Lung (tissue), 12 donors: Measurements from ENCODE around the gene SLC24A5. TPM values are rescaled to one million over a fixed set of nuclear protein-coding genes. Genes with fewer than 3 reads are reported as not detected.

Source experiments
- ATAC-seq: fragments of 200-7000 bp; cut with Tn5 transposase; one replicate; pipeline ENCODE4 v1.9.1; 2020; ENCODE audit warnings: moderate number of reproducible peaks; ENCODE audit not compliant: insufficient read depth, low FRiP score
- DNase-seq, 3 donors: peaks; one replicate each; pipeline ENCODE4 v3.0.0-alpha.2; 2013 to 2017
- H3K27ac ChIP-seq, 2 donors: one replicate each; pipeline ENCODE4 v1.5.1; 2013; ENCODE audit warnings: mild to moderate bottlenecking in 2 of 2, moderate library complexity in 2 of 2, control low read depth in 1 of 2, inconsistent platforms in 1 of 2, low read depth in 1 of 2, low read length in 1 of 2
- H3K27me3 ChIP-seq, 3 donors: one replicate each; pipeline ENCODE4 v1.5.1; 2013; ENCODE audit warnings: low read length in 2 of 3; ENCODE audit not compliant: control insufficient read depth in 3 of 3, insufficient read depth in 3 of 3
- H3K36me3 ChIP-seq, 4 donors: one replicate each; pipeline ENCODE4 v1.5.1; 2013; ENCODE audit warnings: low read length in 4 of 4, mild to moderate bottlenecking in 1 of 4, moderate library complexity in 1 of 4; ENCODE audit not compliant: control insufficient read depth in 4 of 4, insufficient read depth in 4 of 4
- H3K4me1 ChIP-seq, 5 donors: one replicate each; pipeline ENCODE4 v1.5.1; 2013; ENCODE audit warnings: low read length in 5 of 5, mild to moderate bottlenecking in 2 of 5, moderate library complexity in 1 of 5; ENCODE audit not compliant: control insufficient read depth in 5 of 5, insufficient read depth in 5 of 5
- H3K4me3 ChIP-seq: one replicate; pipeline ENCODE4 v1.5.1; 2013; ENCODE audit warnings: mild to moderate bottlenecking, control low read depth, moderate library complexity
- H3K9ac ChIP-seq, 2 donors: one replicate each; pipeline ENCODE4 v1.5.1; 2013; ENCODE audit warnings: low read length in 2 of 2, control low read depth in 1 of 2; ENCODE audit not compliant: insufficient read depth in 1 of 2
- H3K9me3 ChIP-seq, 4 donors: one replicate each; pipeline ENCODE4 v1.5.1; 2013; ENCODE audit warnings: low read length in 3 of 4, mild to moderate bottlenecking in 1 of 4, moderate library complexity in 1 of 4; ENCODE audit not compliant: control insufficient read depth in 4 of 4, insufficient read depth in 3 of 4
- CTCF ChIP-seq: IDR thresholded peaks from 2 replicates; pipeline ENCODE4 v1.5.1; 2012; ENCODE audit warnings: mild to moderate bottlenecking; ENCODE audit errors: control extremely low read depth, extremely low read depth
- WGBS, 2 donors: extraction: QIAGEN DNeasy Blood & Tissue Kit; methylation state at CpG; one replicate each; pipeline ENCODE4 v1.1.7; 2013; 5-methylcytosine and 5-hydroxymethylcytosine counted together
- polyA plus RNA-seq, 2 donors: library from polyadenylated mRNA; stranded (reverse); fragments of 200-250 nt; gene quantifications; one replicate each; pipeline ENCODE4 v1.2.1, GENCODE V29; 2013
- total RNA-seq, 2 donors: library from RNA; depleted of rRNA in 1 of 2; stranded (reverse); fragments of >200 nt in 1 of 2; gene quantifications; one replicate each; pipeline ENCODE4 v1.2.1, GENCODE V29; 2014 to 2021
- donor health status: control.
- donor health status: control.
- donor health status: Bipolar disorder and iron deficiency.
- donor health status: healthy.
- donor health status: DM: yes; HTN: yes; CAD: no.

SLC24A5 gene
- total and polyA plus RNA-seq, 4 donors, result 0.05 to 0.10 TPM; not detected in 2

GRCh38 chr15:48096355-48096786 lies 24.4 kb upstream of the SLC24A5 start:
- 79 to 85% methylated on average over 4 of the region's 4 CpGs for WGBS, 2 donors
- no peak for DNase-seq
- no peak for TF ChIP-seq CTCF
- no peak overlapping the region for H3K9ac ChIP-seq
- no peak overlapping the region for H3K4me3 ChIP-seq
- no peaks in the 10 kb centered on the region for H3K9me3 ChIP-seq
- H3K27me3 ChIP-seq, result no peaks in the 10 kb centered on the region
- ATAC-seq, result no peak
- H3K36me3 ChIP-seq, result no peaks in the 10 kb centered on the region
- peaks cover 0 to under 1% (median 0%) of the 10 kb centered on the region in 5 donors for H3K4me1 ChIP-seq
- no peak overlapping the region for H3K27ac ChIP-seq

DNA sequence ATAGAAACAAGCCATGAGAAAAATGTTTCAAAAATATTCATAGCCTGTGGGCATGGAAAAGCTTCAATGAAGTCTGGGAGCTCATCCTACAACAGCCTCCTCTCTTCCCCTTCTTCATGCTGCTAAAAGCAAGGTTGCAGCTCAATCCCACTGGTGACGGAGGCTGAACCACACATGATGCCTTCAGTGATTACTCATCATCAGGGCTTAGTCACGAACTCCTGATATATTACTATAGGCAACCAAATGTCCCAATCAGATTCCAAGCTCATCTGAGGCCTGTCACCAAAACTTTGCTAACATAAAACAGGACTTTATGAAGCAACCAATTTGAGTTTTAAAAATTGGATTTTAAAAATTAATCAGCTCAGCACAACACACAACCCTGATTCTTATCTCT lies 24.0 kb upstream of the SLC24A5 start:
- H3K4me1 ChIP-seq, result no peaks in the 10 kb centered on the region
- H3K27ac ChIP-seq, result no peak overlapping the region
- no peaks in the 10 kb centered on the region for H3K27me3 ChIP-seq
- DNase-seq (no peak), ATAC-seq (no peak)
- no peak overlapping the region for H3K4me3 ChIP-seq
- no peak for TF ChIP-seq CTCF
- no peaks in the 10 kb centered on the region for H3K9me3 ChIP-seq
- no peaks in the 10 kb centered on the region for H3K36me3 ChIP-seq
- H3K9ac ChIP-seq, result no peak overlapping the region
- 80 to 92% methylated on average over 2 of the region's 2 CpGs for WGBS, 2 donors

GRCh38 chr15:48097264-48097663 lies 23.5 kb upstream of the SLC24A5 start:
- ATAC-seq, result no peak
- TF ChIP-seq CTCF, result no peak
- no peak overlapping the region for H3K4me3 ChIP-seq
- H3K9ac ChIP-seq, result no peak overlapping the region
- no peak for DNase-seq
- WGBS, 2 donors, result 76 to 82% methylated on average over 2 of the region's 2 CpGs
- no peaks in the 10 kb centered on the region for H3K27me3 ChIP-seq
- no peaks in the 10 kb centered on the region for H3K4me1 ChIP-seq
- H3K9me3 ChIP-seq, result no peaks in the 10 kb centered on the region
- no peak overlapping the region for H3K27ac ChIP-seq
- H3K36me3 ChIP-seq, result no peaks in the 10 kb centered on the region

DNA sequence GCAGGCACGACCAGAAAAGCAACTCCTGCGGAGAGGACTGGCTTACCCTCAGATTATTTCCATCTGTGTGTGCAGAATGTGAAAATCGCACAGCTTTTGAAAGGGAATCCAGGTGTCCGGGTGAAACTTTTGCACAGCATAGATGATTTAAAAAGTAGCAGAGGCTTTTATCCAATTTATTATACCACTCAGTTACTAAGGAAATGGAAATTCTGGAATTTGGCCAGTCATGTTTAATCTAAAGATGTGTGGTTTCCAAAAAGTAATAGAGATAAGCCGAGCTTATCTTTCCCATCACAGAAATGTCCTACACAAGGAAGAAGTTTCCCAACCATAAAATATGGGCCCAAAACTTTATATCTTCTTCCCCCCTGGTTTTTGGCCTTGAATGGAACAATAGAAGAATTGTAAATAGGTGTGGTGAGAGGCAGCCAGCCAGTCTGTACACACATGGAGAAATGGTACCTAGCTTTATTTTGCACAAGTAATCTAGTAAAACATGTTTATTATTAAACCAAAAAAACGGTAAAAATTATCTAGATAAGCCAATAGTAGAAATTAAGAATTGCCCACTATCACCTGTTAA lies 19.3 kb upstream of the SLC24A5 start:
- no peak overlapping the region for H3K9ac ChIP-seq
- no peak overlapping the region for H3K4me3 ChIP-seq
- H3K9me3 ChIP-seq, result no peaks in the 10 kb centered on the region
- 73 to 84% methylated on average over 6 of the region's 6 CpGs for WGBS, 2 donors
- peaks cover 0 to 3% (median 0%) of the 10 kb centered on the region in 5 donors for H3K4me1 ChIP-seq
- no peak for ATAC-seq
- TF ChIP-seq CTCF, result no peak
- no peak overlapping the region for H3K27ac ChIP-seq
- no peak for DNase-seq
- no peaks in the 10 kb centered on the region for H3K36me3 ChIP-seq
- H3K27me3 ChIP-seq, result no peaks in the 10 kb centered on the region
